IMR-90 (cell line): ENCODE data around the gene TTC24.

ENCODE experiments used
- CTCF ChIP-seq: conservative IDR thresholded peaks from 2 replicates; pipeline ENCODE4 v1.5.1; 2012; ENCODE audit warnings: mild to moderate bottlenecking, low read depth, low read length, improper control_type of control experiment
- MAFK ChIP-seq: IDR thresholded peaks from 2 replicates; pipeline ENCODE4 v1.6.1; 2012; ENCODE audit warnings: low read depth, low read length, improper control_type of control experiment
- MAZ ChIP-seq: IDR thresholded peaks from 2 replicates; pipeline ENCODE4 v1.6.1; 2012; ENCODE audit warnings: low read depth, mild to moderate bottlenecking, low read length, improper control_type of control experiment, moderate library complexity, borderline replicate concordance
- POLR2A ChIP-seq: IDR thresholded peaks from 2 replicates; pipeline ENCODE4 v1.6.1; 2012; ENCODE audit warnings: mild to moderate bottlenecking, low read depth, low read length
- RAD21 ChIP-seq: IDR thresholded peaks from 2 replicates; pipeline ENCODE4 v1.6.1; 2012; ENCODE audit warnings: low read length, improper control_type of control experiment
- RFX5 ChIP-seq: IDR thresholded peaks from 2 replicates; pipeline ENCODE4 v1.8.0; 2012; ENCODE audit warnings: low read depth, mild to moderate bottlenecking, low read length, moderate library complexity

DNA sequence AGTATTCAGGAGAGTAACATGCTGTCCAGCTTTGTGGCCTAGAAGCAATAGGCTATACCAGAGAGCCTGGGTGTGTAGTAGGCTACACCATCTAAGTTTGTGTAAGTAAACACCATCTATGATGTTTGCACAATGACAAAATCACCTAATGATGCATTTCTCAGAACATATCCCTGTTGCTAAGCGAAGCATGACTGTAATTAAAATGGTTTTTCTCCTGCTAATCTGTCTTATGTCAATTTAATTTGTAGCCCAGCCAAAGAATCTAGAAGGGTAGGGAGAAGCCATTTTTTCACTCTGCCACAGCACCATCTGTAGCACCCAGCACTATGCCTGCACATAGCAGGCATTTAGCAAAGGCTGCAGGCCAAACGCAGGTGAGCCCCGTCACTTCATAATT, 2.0 kb upstream of the TTC24 start:
- no peak for TF ChIP-seq RAD21
- TF ChIP-seq POLR2A: no peak
- TF ChIP-seq CTCF: no peak
- TF ChIP-seq RFX5: no peak
- no peak for TF ChIP-seq MAFK
- no peak for TF ChIP-seq MAZ
